ENCODE measurements around the gene DIS3L2. TPM values are rescaled to one million over a fixed set of nuclear protein-coding genes. Genes with fewer than 3 reads are reported as not detected.
A peak's percentile ranks its signal among the peaks of the same experiment; 100 is the strongest.

Gene DIS3L2
- total and polyA plus RNA-seq, 4 donors, result 10.6 to 40.0 (median 21.8) TPM

GRCh38 chr2:231920795-231921194 lies 40.7 kb upstream of the DIS3L2 start:
- H3K4me1 ChIP-seq (ENCODE audit: control insufficient read depth in 1 of 2, insufficient read depth in 2 of 2, low read length in 2 of 2), result no peaks in the 10 kb centered on the region
- no peak overlapping the region for H3K4me3 ChIP-seq (ENCODE audit: low read length in 2 of 2)
- DNase-seq (no peak), ATAC-seq (ENCODE audit: low FRiP score) (no peak)
- H3K36me3 ChIP-seq (ENCODE audit: control insufficient read depth in 1 of 2, insufficient read depth in 2 of 2, low read length in 1 of 2), result no peaks in the 10 kb centered on the region
- intact Hi-C loops (cut with DNase I), result loop anchor here in 1 of 2 donors (5.0 to 10.0 kb wide), 2 partner anchors 404 to 522 kb away; no protein-coding TSS in a partner anchor
- no peak overlapping the region for H3K27ac ChIP-seq (ENCODE audit: low read depth in 1 of 2, low read length in 2 of 2)
- no peaks in the 10 kb centered on the region for H3K9me3 ChIP-seq (ENCODE audit: control insufficient read depth, low read length)
- WGBS, 2 donors, result 72% methylated on average over 5 of the region's 5 CpGs
- H3K27me3 ChIP-seq (ENCODE audit: control insufficient read depth in 1 of 2, insufficient read depth in 2 of 2, low read length in 1 of 2), result peaks cover 0 to 2% of the 10 kb centered on the region in 2 donors

GRCh38 chr2:231922311-231923009 lies 39.1 kb upstream of the DIS3L2 start:
- Histone ChIP-seq H3K9me3 (ENCODE audit: control insufficient read depth, low read length) (no peaks in the 10 kb centered on the region), H3K36me3 (ENCODE audit: control insufficient read depth in 1 of 2, insufficient read depth in 2 of 2, low read length in 1 of 2) (no peaks in the 10 kb centered on the region), H3K27ac (ENCODE audit: low read depth in 1 of 2, low read length in 2 of 2) (no peak overlapping the region), H3K4me1 (ENCODE audit: control insufficient read depth in 1 of 2, insufficient read depth in 2 of 2, low read length in 2 of 2) (no peaks in the 10 kb centered on the region), H3K27me3 (ENCODE audit: control insufficient read depth in 1 of 2, insufficient read depth in 2 of 2, low read length in 1 of 2) (peaks cover 0 to 2% of the 10 kb centered on the region in 2 donors), H3K4me3 (ENCODE audit: low read length in 2 of 2) (no peak overlapping the region)
- ATAC-seq (ENCODE audit: low FRiP score) (no peak), DNase-seq (peak; percentile 16 to 44)
- 83% methylated on average over 15 of the region's 15 CpGs for WGBS, 2 donors
- intact Hi-C loops (cut with DNase I), result loop anchor here in 1 of 2 donors (5.0 to 10.0 kb wide), 2 partner anchors 402 to 520 kb away; no protein-coding TSS in a partner anchor

- no peaks in the 10 kb centered on the region for H3K36me3 ChIP-seq (ENCODE audit: control insufficient read depth in 1 of 2, insufficient read depth in 2 of 2, low read length in 1 of 2)
- 73 to 79% methylated on average over 3 of the region's 3 CpGs for WGBS, 2 donors
- DNase-seq (peak in 1 of 2 donors; percentile 21), ATAC-seq (ENCODE audit: low FRiP score) (no peak)
- H3K27ac ChIP-seq (ENCODE audit: low read depth in 1 of 2, low read length in 2 of 2), result no peak overlapping the region
- H3K27me3 ChIP-seq (ENCODE audit: control insufficient read depth in 1 of 2, insufficient read depth in 2 of 2, low read length in 1 of 2), result peaks cover 0 to 2% of the 10 kb centered on the region in 2 donors
- no peaks in the 10 kb centered on the region for H3K9me3 ChIP-seq (ENCODE audit: control insufficient read depth, low read length)
- H3K4me3 ChIP-seq (ENCODE audit: low read length in 2 of 2), result no peak overlapping the region
- H3K4me1 ChIP-seq (ENCODE audit: control insufficient read depth in 1 of 2, insufficient read depth in 2 of 2, low read length in 2 of 2), result no peaks in the 10 kb centered on the region
- intact Hi-C loops (cut with DNase I), result loop anchor here in 1 of 2 donors (5.0 to 10.0 kb wide), 2 partner anchors 402 to 519 kb away; no protein-coding TSS in a partner anchor
Measured at GRCh38 chr2:231923010-231923344, 38.5 kb upstream of the DIS3L2 start.

- Histone ChIP-seq H3K36me3 (ENCODE audit: control insufficient read depth in 1 of 2, insufficient read depth in 2 of 2, low read length in 1 of 2) (no peaks in the 10 kb centered on the region), H3K27ac (ENCODE audit: low read depth in 1 of 2, low read length in 2 of 2) (no peak overlapping the region), H3K27me3 (ENCODE audit: control insufficient read depth in 1 of 2, insufficient read depth in 2 of 2, low read length in 1 of 2) (peaks cover 0 to 2% of the 10 kb centered on the region in 2 donors), H3K4me1 (ENCODE audit: control insufficient read depth in 1 of 2, insufficient read depth in 2 of 2, low read length in 2 of 2) (no peaks in the 10 kb centered on the region), H3K4me3 (ENCODE audit: low read length in 2 of 2) (no peak overlapping the region), H3K9me3 (ENCODE audit: control insufficient read depth, low read length) (no peaks in the 10 kb centered on the region)
- ATAC-seq (ENCODE audit: low FRiP score), result no peak
- DNase-seq, result peak; percentile 36 to 55
- intact Hi-C loops (cut with DNase I), result loop anchor here in 1 of 2 donors (5.0 to 10.0 kb wide), 2 partner anchors 401 to 518 kb away; no protein-coding TSS in a partner anchor
- 65 to 72% methylated on average over 24 of the region's 24 CpGs for WGBS, 2 donors
Measured at GRCh38 chr2:231923951-231924888, 37.3 kb upstream of the DIS3L2 start.

- Histone ChIP-seq H3K9me3 (ENCODE audit: control insufficient read depth, low read length) (no peaks in the 10 kb centered on the region), H3K4me1 (ENCODE audit: control insufficient read depth in 1 of 2, insufficient read depth in 2 of 2, low read length in 2 of 2) (no peaks in the 10 kb centered on the region), H3K4me3 (ENCODE audit: low read length in 2 of 2) (no peak overlapping the region), H3K27me3 (ENCODE audit: control insufficient read depth in 1 of 2, insufficient read depth in 2 of 2, low read length in 1 of 2) (peaks cover 0 to 2% of the 10 kb centered on the region in 2 donors), H3K36me3 (ENCODE audit: control insufficient read depth in 1 of 2, insufficient read depth in 2 of 2, low read length in 1 of 2) (no peaks in the 10 kb centered on the region), H3K27ac (ENCODE audit: low read depth in 1 of 2, low read length in 2 of 2) (no peak overlapping the region)
- intact Hi-C loops (cut with DNase I), result loop anchor here (1.0 to 10.0 kb wide), 5 partner anchors 217 to 517 kb away; no protein-coding TSS in a partner anchor
- ATAC-seq (ENCODE audit: low FRiP score) (no peak), DNase-seq (peak; percentile 28 to 53)
- WGBS, 2 donors, result 30 to 33% methylated on average over 8 of the region's 8 CpGs
Measured at GRCh38 chr2:231924889-231925275, 36.6 kb upstream of the DIS3L2 start.

- peak; percentile 93 for ATAC-seq (ENCODE audit: low FRiP score)
Measured at GRCh38 chr2:231925303-231926179, 36.0 kb upstream of the DIS3L2 start.

GRCh38 chr2:231926180-231926741 lies 35.3 kb upstream of the DIS3L2 start, which contains the start of gene NPPC:
Gene NPPC, minus strand, starts transcription at chr2:231926396. Its CDS starts 147 bp downstream, at chr2:231926249.
- Histone ChIP-seq H3K4me1 (ENCODE audit: control insufficient read depth in 1 of 2, insufficient read depth in 2 of 2, low read length in 2 of 2) (no peaks in the 10 kb centered on the region), H3K36me3 (ENCODE audit: control insufficient read depth in 1 of 2, insufficient read depth in 2 of 2, low read length in 1 of 2) (no peaks in the 10 kb centered on the region), H3K4me3 (ENCODE audit: low read length in 2 of 2) (peak within 1 kb of the TSS in 1 of 2 donors; percentile 10), H3K27ac (ENCODE audit: low read depth in 1 of 2, low read length in 2 of 2) (no peak within 1 kb of the TSS), H3K9me3 (ENCODE audit: control insufficient read depth, low read length) (no peaks in the 10 kb centered on the region), H3K27me3 (ENCODE audit: control insufficient read depth in 1 of 2, insufficient read depth in 2 of 2, low read length in 1 of 2) (peaks cover 0 to 2% of the 10 kb centered on the region in 2 donors)
- WGBS, 2 donors, result 0 to 1% methylated on average over 41 to 54 of the region's 54 CpGs
- intact Hi-C loops (cut with DNase I), result loop anchor here (5.0 to 10.0 kb wide), 3 partner anchors 216 to 401 kb away; no protein-coding TSS in a partner anchor
- DNase-seq (peak; percentile 45 to 75), ATAC-seq (ENCODE audit: low FRiP score) (no peak)

More at GRCh38 chr2:231925303-231926179, 36.0 kb upstream of the DIS3L2 start:
- DNase-seq, result peak; percentile 86 to 95
- Histone ChIP-seq H3K4me3 (ENCODE audit: low read length in 2 of 2) (peak overlapping the region in 1 of 2 donors; percentile 10), H3K9me3 (ENCODE audit: control insufficient read depth, low read length) (no peaks in the 10 kb centered on the region), H3K27me3 (ENCODE audit: control insufficient read depth in 1 of 2, insufficient read depth in 2 of 2, low read length in 1 of 2) (peaks cover 0 to 2% of the 10 kb centered on the region in 2 donors), H3K36me3 (ENCODE audit: control insufficient read depth in 1 of 2, insufficient read depth in 2 of 2, low read length in 1 of 2) (no peaks in the 10 kb centered on the region), H3K4me1 (ENCODE audit: control insufficient read depth in 1 of 2, insufficient read depth in 2 of 2, low read length in 2 of 2) (no peaks in the 10 kb centered on the region), H3K27ac (ENCODE audit: low read depth in 1 of 2, low read length in 2 of 2) (no peak overlapping the region)
- 1% methylated on average over 82 to 96 of the region's 96 CpGs for WGBS, 2 donors
- intact Hi-C loops (cut with DNase I), result loop anchor here (1.0 to 10.0 kb wide), 4 partner anchors 217 to 402 kb away; no protein-coding TSS in a partner anchor

Data from aorta (tissue), 5 donors.